GM21717 (cell line): Measurements from ENCODE around the gene IL1B.

ENCODE experiments used
- ATAC-seq: cut with Tn5 transposase; IDR thresholded peaks from one replicate; pipeline ENCODE4 v1.9.1; 2021; ENCODE audit warnings: mild to moderate bottlenecking, moderate library complexity; ENCODE audit not compliant: unreplicated experiment

Gene IL1B

GRCh38 chr2:112787294-112787693 is 49.3 kb downstream of the IL1B start:
- no peak for ATAC-seq

GRCh38 chr2:112784199-112785189 is 52.1 kb downstream of the IL1B start, which contains the start of gene IL1A:
Gene IL1A, minus strand, starts transcription at chr2:112784493. Its CDS starts 723 bp downstream, at chr2:112783770.
- no peak for ATAC-seq

GRCh38 chr2:112783187-112783714 is 53.3 kb downstream of the IL1B start:
- ATAC-seq: no peak

- peak; percentile 81 for ATAC-seq
Observed at GRCh38 chr2:112782234-112782799, 54.3 kb downstream of the IL1B start.
